HG03280 (cell line): ENCODE measurements around the gene SENP1.
"Not testable (repeated sequence)": the region's sequence is repeated elsewhere in the genome, so short reads cannot be mapped to it uniquely, and the experiment has no call there.

Experiments used
- ATAC-seq: cut with Tn5 transposase; IDR thresholded peaks from one replicate; pipeline ENCODE4 v1.9.1; 2021; ENCODE audit warnings: mild to moderate bottlenecking, moderate library complexity; ENCODE audit not compliant: unreplicated experiment

Gene SENP1

GRCh38 chr12:48115957-48116356 lies 10.1 kb upstream of the SENP1 start:
- ATAC-seq, result no peak

DNA sequence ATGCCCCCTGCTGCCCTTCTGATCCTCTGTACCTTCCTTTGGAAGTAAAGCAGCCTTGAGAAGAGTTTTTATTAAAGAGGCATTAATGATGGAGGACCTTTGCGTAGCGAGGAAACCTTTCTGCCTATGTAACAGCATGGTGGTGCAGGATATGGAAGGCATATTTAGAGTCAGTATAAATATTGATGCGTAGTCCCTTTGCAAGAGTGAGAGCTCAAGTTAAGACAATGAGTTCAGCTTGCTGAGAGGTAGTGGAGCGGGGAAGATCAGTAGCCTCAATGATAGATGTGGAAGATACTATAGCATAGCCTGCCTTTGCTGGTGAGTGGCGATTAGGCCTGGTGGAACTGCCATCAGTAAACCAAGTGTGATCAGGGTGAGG lies 5.4 kb upstream of the SENP1 start:
- not testable (repeated sequence) for ATAC-seq

DNA sequence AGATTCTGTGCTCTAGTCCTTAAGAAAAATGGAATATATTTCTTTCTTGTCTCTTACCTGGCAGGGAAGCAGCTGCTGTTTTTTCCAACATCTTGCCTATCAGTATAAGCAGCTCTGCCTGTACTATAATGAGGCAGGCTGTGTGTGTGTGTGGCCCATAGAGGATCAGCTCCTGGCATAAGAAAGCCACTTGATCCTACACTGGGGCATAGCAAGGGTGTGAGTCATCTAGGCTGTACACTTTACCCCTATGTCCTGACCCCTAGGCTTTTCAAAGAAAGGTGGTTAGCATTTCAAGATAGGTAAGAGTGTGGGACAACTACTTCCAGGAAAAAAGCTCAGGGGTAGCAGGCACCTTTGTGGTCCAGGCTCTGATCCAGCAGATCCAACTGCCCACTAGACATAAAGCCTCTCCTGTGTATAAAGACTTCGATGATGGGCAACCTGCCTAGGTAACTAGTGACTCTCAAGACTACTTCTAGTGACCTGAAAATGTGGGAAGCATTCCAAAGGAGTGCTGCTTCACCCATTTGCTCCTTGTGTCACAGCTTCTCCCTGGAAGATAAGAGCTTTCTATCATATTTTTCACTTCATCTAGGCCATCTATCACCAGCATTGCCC lies 4.9 kb upstream of the SENP1 start:
- no peak for ATAC-seq

DNA sequence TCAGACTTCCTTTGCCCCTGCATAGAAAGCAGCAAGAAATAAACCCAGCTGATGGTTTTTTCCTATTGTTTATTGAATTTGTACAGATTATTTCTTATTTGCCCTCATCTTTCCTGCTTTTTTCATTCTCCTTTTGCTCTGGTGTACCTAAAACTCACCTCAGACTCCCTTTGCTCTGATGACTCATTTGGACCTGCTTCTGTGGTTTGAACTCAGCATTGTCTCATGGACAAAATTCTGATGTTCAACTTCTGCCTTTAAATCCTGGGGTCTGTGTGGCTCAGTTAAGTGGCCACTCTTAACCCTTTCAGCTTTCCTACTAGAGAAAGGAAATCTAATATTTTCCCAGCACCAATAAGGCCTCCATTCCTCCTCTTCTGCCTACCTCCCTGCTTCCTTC lies 3.5 kb upstream of the SENP1 start:
- no peak for ATAC-seq

DNA sequence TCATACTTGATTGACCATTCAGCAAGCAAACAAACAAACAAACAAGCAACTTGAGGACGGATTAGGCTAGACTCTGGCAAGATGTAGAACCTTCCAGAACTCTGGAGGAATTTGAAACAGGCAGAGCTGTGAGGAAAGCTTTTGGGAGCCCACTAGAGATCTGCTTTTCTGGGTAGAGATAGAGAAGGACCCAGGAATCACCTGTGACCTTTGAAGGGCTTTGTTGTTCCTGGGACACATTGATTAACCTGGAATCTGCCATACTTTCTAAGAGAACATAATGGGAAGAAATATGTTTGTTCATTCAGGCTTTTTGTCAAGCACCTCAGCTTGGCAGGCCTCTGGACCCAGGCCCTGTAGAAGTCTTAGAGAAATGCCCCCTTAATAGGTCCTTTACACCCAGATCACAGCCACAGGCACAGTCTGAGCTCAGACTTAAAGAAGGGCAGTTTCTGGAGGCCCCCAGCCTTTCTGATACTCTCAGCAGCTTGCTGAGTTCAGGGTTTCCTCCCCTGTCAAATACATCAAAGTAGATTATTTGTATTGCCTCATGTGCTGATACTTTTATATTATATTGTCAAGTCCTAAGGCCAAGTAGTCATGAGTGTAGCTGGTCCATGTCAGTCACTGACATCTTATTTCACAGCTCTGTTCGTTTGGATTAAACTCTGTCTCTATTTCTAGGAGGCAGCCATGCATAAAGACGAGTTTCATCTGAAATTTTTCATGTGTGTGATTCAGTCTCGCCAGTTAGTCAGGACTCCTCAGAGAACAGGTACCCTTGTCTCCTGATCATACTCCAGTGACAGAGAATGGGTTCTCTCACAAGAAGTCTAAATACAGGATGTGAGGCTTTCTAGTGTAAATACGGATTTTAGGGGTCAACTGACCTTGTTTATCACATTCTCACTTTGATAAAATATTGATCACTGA lies 1.1 kb upstream of the SENP1 start:
- ATAC-seq, result no peak

DNA sequence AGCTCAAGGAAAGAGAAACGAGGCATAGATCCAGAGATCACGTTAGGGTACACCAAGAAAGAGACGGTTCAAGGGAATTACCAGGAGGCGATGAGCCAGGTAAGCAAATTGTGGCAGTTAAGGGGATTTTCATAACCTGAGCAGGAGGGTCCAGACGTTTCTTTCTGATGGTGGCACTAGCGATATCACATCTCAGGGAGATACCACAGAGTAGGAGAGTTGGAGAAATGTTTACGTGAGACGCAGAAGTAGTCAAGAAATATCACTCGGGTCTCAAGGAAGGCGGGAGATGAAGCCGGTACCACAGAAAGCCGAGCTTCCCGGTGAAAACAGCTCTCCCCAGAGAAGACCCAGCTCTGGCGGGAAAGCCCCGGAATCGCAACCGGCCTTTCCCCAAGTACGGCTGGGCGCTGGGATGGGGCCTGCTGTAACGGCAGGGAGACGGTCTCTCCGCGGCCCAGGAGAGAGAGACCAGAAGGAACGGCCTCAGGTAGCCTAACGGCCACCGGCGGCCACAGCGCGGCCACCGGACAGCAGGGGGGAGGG lies 485 bp downstream of the SENP1 start:
- peak; percentile 27 for ATAC-seq

DNA sequence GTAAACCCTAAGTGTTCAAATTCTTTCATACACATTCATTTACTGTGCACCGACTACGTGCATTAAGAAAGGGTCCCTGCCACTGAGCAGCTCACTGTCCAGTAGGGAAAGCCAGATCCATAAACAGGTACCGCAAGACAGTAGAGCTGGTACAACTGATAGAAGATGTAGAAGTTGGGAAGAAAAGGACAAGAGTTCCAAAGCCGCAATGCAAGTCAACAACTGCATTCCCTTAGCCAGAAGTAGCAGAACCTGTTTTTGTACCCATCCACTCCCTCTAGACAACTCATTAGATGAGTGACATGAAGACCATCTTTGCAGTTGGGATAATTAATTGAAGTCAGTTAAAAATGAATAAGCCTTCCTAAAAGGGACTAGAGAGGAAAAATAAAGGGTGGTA lies 1.3 kb downstream of the SENP1 start:
- no peak for ATAC-seq

GRCh38 chr12:48092611-48093010 lies 13.3 kb downstream of the SENP1 start:
- no peak for ATAC-seq

GRCh38 chr12:48086327-48086726 lies 19.6 kb downstream of the SENP1 start:
- no peak for ATAC-seq

- no peak for ATAC-seq
These were observed 20.9 kb downstream of the SENP1 start for GRCh38 chr12:48084841-48085460.

- ATAC-seq, result no peak
These were observed 21.8 kb downstream of the SENP1 start for GRCh38 chr12:48084066-48084465.

DNA sequence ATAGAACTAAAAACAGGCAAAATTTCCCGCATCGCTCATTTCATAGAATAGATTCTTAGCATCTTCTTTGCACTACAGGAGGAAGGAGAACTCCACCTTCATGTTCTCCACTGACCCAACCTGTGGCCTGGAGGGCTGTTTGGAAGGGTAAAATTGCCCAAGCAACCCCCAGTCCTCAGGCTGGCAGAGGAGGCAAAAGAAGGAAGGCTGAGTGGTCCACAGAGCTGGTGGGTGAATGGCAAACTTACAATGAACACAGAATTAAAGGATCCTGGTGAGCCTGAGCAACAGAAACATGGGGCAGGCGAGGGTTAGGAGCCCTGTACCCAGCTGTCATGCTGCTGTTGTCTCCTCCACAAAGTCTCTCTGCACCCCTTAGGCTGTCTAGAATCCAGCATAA lies 25.1 kb downstream of the SENP1 start:
- ATAC-seq, result no peak

DNA sequence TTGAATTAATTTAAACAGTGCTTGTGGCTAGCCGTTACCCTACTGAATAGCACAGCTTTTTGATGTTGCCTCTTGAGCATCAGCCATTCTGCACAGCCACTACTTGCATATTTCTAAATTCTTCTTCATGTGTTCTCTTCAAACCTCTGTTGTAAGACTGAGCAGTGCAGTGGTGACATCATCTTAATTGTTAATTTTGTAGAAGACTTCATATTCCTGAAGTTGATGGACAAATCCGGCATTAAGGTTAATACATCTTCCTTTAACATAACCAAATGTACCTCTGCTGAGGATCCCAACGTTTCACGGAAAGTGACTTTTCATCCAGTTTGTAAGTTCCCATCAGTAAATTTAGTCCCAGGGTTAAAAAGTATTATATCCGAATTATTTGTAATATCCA lies 25.6 kb downstream of the SENP1 start:
- ATAC-seq, result no peak

DNA sequence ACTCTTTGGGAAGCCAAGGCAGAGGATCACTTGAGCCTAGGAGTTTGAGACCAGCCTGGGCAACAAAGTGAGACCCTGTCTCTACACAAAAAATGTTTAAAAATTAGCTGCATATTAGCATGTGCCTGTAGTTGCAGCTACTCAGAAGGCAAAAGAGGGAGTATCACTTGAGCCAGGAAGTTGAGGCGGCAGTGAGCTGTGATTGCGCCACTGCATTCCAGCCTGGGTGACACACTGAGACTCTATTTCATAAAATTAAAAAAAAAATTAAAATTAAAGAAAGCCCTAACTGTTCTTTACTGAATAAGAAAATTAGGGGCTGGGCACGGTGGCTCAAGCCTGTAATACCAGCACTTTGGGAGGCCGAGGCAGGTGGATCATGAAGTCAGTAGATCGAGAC lies 27.0 kb downstream of the SENP1 start:
- no peak for ATAC-seq

DNA sequence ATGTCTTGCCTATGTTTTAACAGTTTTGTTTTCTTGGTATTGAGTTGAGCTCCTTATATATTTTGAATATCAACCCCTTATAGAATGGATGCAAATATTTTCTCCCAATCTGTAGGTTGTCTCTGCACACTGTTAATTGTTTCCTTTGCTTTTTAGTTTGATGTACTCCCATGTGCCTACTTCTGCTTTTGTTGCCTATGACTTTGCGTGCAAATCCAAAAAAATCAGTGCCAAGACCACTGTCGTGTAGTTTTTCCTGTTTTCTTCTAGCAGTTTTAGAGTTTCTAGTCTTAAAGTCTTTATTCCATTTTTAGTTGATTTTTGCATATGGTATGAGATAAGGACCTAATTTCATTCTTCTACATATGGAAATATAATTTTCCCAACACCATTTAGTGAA lies 28.8 kb downstream of the SENP1 start:
- no peak for ATAC-seq

DNA sequence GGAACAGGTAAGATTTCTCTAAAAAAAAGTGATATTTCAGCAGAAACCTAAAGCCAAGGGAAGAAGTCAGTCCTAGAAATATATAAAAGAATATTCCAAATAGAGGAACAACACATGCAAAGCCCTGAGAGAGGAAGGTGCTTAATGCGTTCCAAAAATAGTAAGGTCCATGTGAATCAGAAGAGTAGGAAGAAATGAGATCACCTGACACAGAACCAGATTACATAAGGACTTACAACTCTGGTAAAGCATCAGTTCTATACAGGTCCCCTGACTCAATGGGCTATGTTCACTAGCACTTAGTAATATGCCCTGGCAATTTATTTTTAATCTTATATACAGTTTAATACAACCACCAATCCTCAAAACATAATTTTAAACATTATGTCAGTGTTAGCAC lies 30.0 kb downstream of the SENP1 start:
- ATAC-seq, result no peak

- no peak for ATAC-seq
These were observed 31.6 kb downstream of the SENP1 start for GRCh38 chr12:48074266-48074665.

GRCh38 chr12:48072266-48072665 lies 33.6 kb downstream of the SENP1 start:
- no peak for ATAC-seq

DNA sequence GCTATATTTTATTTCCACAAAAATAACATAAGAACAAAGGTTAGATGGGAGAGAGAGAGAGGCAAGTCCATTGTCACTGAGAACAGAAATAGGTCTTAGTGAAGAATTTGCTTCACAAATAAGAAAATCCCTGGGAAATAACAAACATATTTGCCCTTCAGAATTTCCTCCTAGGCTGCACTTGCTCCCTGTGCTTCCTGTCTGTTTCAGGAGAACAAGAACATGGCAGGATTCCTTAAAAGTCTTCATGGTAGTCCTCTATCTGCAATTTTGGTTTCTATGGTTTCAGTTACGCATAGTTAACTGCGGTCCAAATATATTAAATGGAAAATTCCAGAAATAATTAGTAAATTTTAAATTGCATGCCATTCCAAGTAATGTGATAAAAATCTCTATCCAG lies 34.1 kb downstream of the SENP1 start:
- no peak for ATAC-seq

DNA sequence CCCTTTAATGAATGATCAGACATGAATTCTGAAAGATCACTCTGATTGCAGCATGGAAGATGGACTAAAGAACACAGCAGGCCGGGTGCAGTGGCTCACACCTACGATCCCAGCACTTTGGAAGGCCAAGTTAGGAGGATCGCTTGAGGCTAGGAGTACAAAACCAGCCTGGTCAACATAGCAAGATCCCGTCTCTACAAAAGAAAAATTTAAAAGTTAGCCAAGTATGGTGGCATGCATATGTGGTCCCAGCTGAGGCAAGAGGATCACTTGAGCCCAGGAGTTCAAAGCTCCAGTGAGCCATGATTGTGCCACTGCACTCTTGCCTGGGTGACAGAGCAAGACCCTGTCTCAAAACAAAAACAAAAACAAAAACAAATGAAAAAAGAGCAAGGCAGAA lies 35.1 kb downstream of the SENP1 start:
- ATAC-seq, result no peak

GRCh38 chr12:48070033-48070432 lies 35.8 kb downstream of the SENP1 start:
- ATAC-seq, result no peak

DNA sequence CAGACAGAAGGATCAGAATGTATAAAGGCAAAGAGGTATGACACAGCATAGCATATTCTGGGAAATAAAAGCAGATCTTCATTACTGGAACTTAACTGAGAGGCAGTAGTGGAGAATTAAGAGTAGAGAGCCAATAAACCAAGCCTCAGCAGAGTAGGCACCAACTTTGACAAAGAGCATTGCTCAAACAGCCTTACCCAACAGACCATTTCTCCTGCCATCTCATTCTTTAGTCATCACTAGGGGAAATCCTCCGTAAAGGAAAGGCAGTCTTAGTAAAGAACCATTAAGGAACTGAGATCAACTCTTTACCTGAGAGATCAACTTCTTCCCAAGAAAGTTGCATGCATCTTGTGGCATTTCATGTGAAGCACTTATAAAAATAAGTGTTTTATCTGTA lies 36.6 kb downstream of the SENP1 start:
- ATAC-seq, result no peak
